Ascending aorta (tissue), 2 donors: ENCODE data around the gene ENC1. TPM values are rescaled to one million over a fixed set of nuclear protein-coding genes. Genes with fewer than 3 reads are reported as not detected.

Experiments used
- DNase-seq, 2 donors: peaks; one replicate each; pipeline ENCODE4 v3.0.0-alpha.2; 2019; ENCODE audit warnings: low spot score in 2 of 2
- H3K27ac ChIP-seq, 2 donors: fragments of 200-600 bp; sonication (generic); one replicate each; pipeline ENCODE4 v1.5.1; 2016 to 2017; ENCODE audit warnings: mild to moderate bottlenecking in 1 of 2
- H3K27me3 ChIP-seq: fragments of 200-600 bp; sonication (generic); one replicate; pipeline ENCODE4 v1.5.1; 2017
- H3K36me3 ChIP-seq, 2 donors: fragments of 200-600 bp; sonication (generic); one replicate each; pipeline ENCODE4 v1.5.1; 2016
- H3K4me1 ChIP-seq, 2 donors: fragments of 200-600 bp; sonication (generic); one replicate each; pipeline ENCODE4 v1.5.1; 2016 to 2017; ENCODE audit warnings: mild to moderate bottlenecking in 1 of 2
- H3K4me3 ChIP-seq, 2 donors: fragments of 200-600 bp; sonication (generic); one replicate each; pipeline ENCODE4 v1.5.1; 2016 to 2017; ENCODE audit warnings: mild to moderate bottlenecking in 1 of 2
- H3K9me3 ChIP-seq, 2 donors: fragments of 200-600 bp; sonication (generic); one replicate each; pipeline ENCODE4 v1.5.1; 2016
- CTCF ChIP-seq, 3 experiments: fragments of 200-600 bp in 2 of 3; fragments of 450-650 bp in 1 of 3; sonication (generic) in 2 of 3; IDR thresholded peaks; one replicate each; pipeline ENCODE4 v1.5.1; 2016 to 2019; ENCODE audit warnings: antibody characterized with exemption in 3 of 3, mild to moderate bottlenecking in 1 of 3, moderate library complexity in 1 of 3
- intact Hi-C: fragments of 100-400 bp; cut with DNase I; formaldehyde crosslinking; loops from one replicate; pipeline ENCODE4 v1.15.1; 2023
- total RNA-seq: library from RNA; depleted of rRNA; stranded (reverse); fragments of >200 nt; gene quantifications from one replicate; pipeline ENCODE4 v1.1.0, GENCODE V29; 2016

Gene ENC1
- total RNA-seq = 12.9 TPM

GRCh38 chr5:74640450-74640953, at the start of gene ENC1:
Gene ENC1 (minus strand): TSS chr5:74640728. CDS start chr5:74636485, 4,243 bp downstream.
- no peaks in the 10 kb centered on the region for H3K9me3 ChIP-seq
- DNase-seq = peak; percentile 32 to 87
- H3K36me3 ChIP-seq = no peaks in the 10 kb centered on the region
- H3K27ac ChIP-seq = peak within 1 kb of the TSS; percentile 45 to 62
- peak; percentile 38 to 68 (median 42) for TF ChIP-seq CTCF (IDR thresholded peaks at IDR 0.05)
- peaks cover 0 to 5% of the 10 kb centered on the region in 2 donors for H3K4me1 ChIP-seq
- H3K27me3 ChIP-seq = no peaks in the 10 kb centered on the region
- intact Hi-C loops = loop anchor here (5.0 to 10.0 kb wide), 4 partner anchors 323 to 846 kb away; no protein-coding TSS in a partner anchor
- H3K4me3 ChIP-seq = peak within 1 kb of the TSS; percentile 79 to 88

- Histone ChIP-seq H3K27ac (peak overlapping the region; percentile 20 to 91), H3K27me3 (no peaks in the 10 kb centered on the region), H3K9me3 (no peaks in the 10 kb centered on the region), H3K4me1 (peaks cover 0 to 11% of the 10 kb centered on the region in 2 donors), H3K4me3 (no peak overlapping the region), H3K36me3 (peaks cover 3 to 17% of the 10 kb centered on the region in 2 donors)
- intact Hi-C loops = loop anchor here (2.0 to 10.0 kb wide), 3 partner anchors 80 to 368 kb away; partner anchors contain the start of genes GCNT4, GFM2 and NSA2
- no peak for DNase-seq
- no peak for TF ChIP-seq CTCF (IDR thresholded peaks at IDR 0.05)
Observed at GRCh38 chr5:74686962-74687751, 46.6 kb upstream of the ENC1 start.

GRCh38 chr5:74685979-74686631, 45.6 kb upstream of the ENC1 start:
- peaks cover 3 to 8% of the 10 kb centered on the region in 2 donors for H3K36me3 ChIP-seq
- peaks cover 0 to 11% of the 10 kb centered on the region in 2 donors for H3K4me1 ChIP-seq
- no peak for DNase-seq
- intact Hi-C loops = loop anchor here (2.0 to 10.0 kb wide), 4 partner anchors 81 to 651 kb away; partner anchors contain the start of genes GCNT4, GFM2, HMGCR and NSA2
- no peaks in the 10 kb centered on the region for H3K9me3 ChIP-seq
- H3K27ac ChIP-seq = peak overlapping the region; percentile 90 to 91
- H3K4me3 ChIP-seq = peak overlapping the region; percentile 76 to 92
- TF ChIP-seq CTCF (IDR thresholded peaks at IDR 0.05) = no peak
- no peaks in the 10 kb centered on the region for H3K27me3 ChIP-seq

GRCh38 chr5:74684900-74685851, 44.6 kb upstream of the ENC1 start, which contains the start of gene HEXB:
Gene HEXB (plus strand): TSS chr5:74685233. CDS start chr5:74685261, 28 bp downstream.
- H3K27me3 ChIP-seq = no peaks in the 10 kb centered on the region
- peaks cover 0 to 11% of the 10 kb centered on the region in 2 donors for H3K4me1 ChIP-seq
- peak; percentile 58 to 95 for DNase-seq
- H3K9me3 ChIP-seq = no peaks in the 10 kb centered on the region
- intact Hi-C loops = loop anchor here (2.0 to 10.0 kb wide), 3 partner anchors 262 to 652 kb away; partner anchors contain the start of genes GCNT4 and HMGCR
- H3K36me3 ChIP-seq = peaks cover 0 to 4% of the 10 kb centered on the region in 2 donors
- peak within 1 kb of the TSS; percentile 76 to 92 for H3K4me3 ChIP-seq
- no peak for TF ChIP-seq CTCF (IDR thresholded peaks at IDR 0.05)
- H3K27ac ChIP-seq = peak within 1 kb of the TSS; percentile 90 to 91
